ENCODE data around the gene TRIM9. TPM values are rescaled to one million over a fixed set of nuclear protein-coding genes. Genes with fewer than 3 reads are reported as not detected.

The TRIM9 gene
- polyA plus RNA-seq, 1 experiment = 0.06 TPM

GRCh38 chr14:51086044-51086443 is 8.9 kb downstream of the TRIM9 start:
- TF ChIP-seq, protein P1, sequence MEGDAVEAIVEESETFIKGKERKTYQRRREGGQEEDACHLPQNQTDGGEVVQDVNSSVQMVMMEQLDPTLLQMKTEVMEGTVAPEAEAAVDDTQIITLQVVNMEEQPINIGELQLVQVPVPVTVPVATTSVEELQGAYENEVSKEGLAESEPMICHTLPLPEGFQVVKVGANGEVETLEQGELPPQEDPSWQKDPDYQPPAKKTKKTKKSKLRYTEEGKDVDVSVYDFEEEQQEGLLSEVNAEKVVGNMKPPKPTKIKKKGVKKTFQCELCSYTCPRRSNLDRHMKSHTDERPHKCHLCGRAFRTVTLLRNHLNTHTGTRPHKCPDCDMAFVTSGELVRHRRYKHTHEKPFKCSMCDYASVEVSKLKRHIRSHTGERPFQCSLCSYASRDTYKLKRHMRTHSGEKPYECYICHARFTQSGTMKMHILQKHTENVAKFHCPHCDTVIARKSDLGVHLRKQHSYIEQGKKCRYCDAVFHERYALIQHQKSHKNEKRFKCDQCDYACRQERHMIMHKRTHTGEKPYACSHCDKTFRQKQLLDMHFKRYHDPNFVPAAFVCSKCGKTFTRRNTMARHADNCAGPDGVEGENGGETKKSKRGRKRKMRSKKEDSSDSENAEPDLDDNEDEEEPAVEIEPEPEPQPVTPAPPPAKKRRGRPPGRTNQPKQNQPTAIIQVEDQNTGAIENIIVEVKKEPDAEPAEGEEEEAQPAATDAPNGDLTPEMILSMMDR (IDR thresholded peaks at IDR 0.05; ENCODE audit: low read depth, low read length) = no peak
- H3K27ac ChIP-seq (ENCODE audit: low read depth, low read length) = no peak overlapping the region
- no peak overlapping the region for H3K4me3 ChIP-seq (ENCODE audit: low read depth, low read length)
- peaks cover 13% of the 10 kb centered on the region for H3K27me3 ChIP-seq (ENCODE audit: control insufficient read depth, insufficient read depth, low read length)
- POLR2A ChIA-PET = no interaction called here
- no peaks in the 10 kb centered on the region for H3K9me3 ChIP-seq (ENCODE audit: control insufficient read depth, insufficient read depth, low read length)
- CTCF ChIA-PET = no interaction called here
- no peak for DNase-seq (ENCODE audit: low read depth, low spot score)

DNA sequence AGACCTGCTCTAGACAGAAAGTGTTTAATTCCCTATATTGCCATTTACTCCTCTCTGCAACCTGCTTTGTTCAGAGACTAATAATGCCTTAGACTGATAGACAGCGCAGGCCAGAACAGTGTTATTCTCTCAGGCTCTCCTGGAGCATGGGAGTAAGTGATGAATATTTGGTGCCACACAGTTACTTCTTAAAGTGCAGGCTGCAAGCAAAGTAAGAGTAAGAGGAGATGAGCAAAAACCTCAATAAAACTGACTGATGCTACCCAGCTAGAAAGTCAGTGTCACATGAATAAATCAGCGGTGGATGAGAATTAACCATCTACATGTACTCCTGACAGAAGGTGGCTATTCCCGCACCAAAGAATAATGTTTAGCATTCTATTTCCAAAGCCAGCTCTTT is 9.9 kb downstream of the TRIM9 start:
- Histone ChIP-seq H3K27ac (ENCODE audit: low read depth, low read length) (no peak overlapping the region), H3K27me3 (ENCODE audit: control insufficient read depth, insufficient read depth, low read length) (peaks cover 10% of the 10 kb centered on the region), H3K4me3 (ENCODE audit: low read depth, low read length) (no peak overlapping the region), H3K9me3 (ENCODE audit: control insufficient read depth, insufficient read depth, low read length) (no peaks in the 10 kb centered on the region)
- POLR2A ChIA-PET = no interaction called here
- CTCF ChIA-PET = no interaction called here
- TF ChIP-seq, protein P1 (IDR thresholded peaks at IDR 0.05; ENCODE audit: low read depth, low read length) = no peak
- DNase-seq (ENCODE audit: low read depth, low spot score) = no peak

DNA sequence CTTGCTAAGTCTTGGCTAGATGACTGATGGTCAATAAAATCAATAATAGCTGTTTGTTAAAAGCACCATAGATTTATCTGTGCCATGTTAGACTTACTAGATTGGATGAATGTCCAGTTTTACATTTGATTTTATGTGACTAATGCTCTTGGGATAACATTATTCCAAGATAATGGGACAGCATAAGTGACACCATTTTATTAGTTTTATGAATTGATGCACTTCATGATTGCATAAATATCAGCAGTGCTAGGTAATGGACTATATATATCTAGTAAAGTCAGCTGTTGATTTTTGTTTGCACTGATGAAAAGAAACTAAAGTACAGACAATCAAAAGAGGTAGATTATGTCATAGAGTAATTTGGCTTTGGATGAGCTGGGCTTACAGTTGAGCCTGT is 10.4 kb downstream of the TRIM9 start:
- Histone ChIP-seq H3K9me3 (ENCODE audit: control insufficient read depth, insufficient read depth, low read length) (no peaks in the 10 kb centered on the region), H3K27me3 (ENCODE audit: control insufficient read depth, insufficient read depth, low read length) (peaks cover 10% of the 10 kb centered on the region), H3K4me3 (ENCODE audit: low read depth, low read length) (no peak overlapping the region), H3K27ac (ENCODE audit: low read depth, low read length) (no peak overlapping the region)
- TF ChIP-seq, protein P1 (IDR thresholded peaks at IDR 0.05; ENCODE audit: low read depth, low read length) = no peak
- POLR2A ChIA-PET = no interaction called here
- no peak for DNase-seq (ENCODE audit: low read depth, low spot score)
- CTCF ChIA-PET = no interaction called here

GRCh38 chr14:51082349-51082748 is 12.6 kb downstream of the TRIM9 start:
- H3K4me3 ChIP-seq (ENCODE audit: low read depth, low read length) = no peak overlapping the region
- no peak overlapping the region for H3K27ac ChIP-seq (ENCODE audit: low read depth, low read length)
- H3K9me3 ChIP-seq (ENCODE audit: control insufficient read depth, insufficient read depth, low read length) = no peaks in the 10 kb centered on the region
- CTCF ChIA-PET = no interaction called here
- POLR2A ChIA-PET = no interaction called here
- H3K27me3 ChIP-seq (ENCODE audit: control insufficient read depth, insufficient read depth, low read length) = peaks cover 9% of the 10 kb centered on the region
- TF ChIP-seq, protein P1 (IDR thresholded peaks at IDR 0.05; ENCODE audit: low read depth, low read length) = no peak
- DNase-seq (ENCODE audit: low read depth, low spot score) = no peak

GRCh38 chr14:51081712-51082111 is 13.2 kb downstream of the TRIM9 start:
- Histone ChIP-seq H3K9me3 (ENCODE audit: control insufficient read depth, insufficient read depth, low read length) (no peaks in the 10 kb centered on the region), H3K27me3 (ENCODE audit: control insufficient read depth, insufficient read depth, low read length) (peaks cover 12% of the 10 kb centered on the region), H3K4me3 (ENCODE audit: low read depth, low read length) (no peak overlapping the region), H3K27ac (ENCODE audit: low read depth, low read length) (no peak overlapping the region)
- ChIA-PET POLR2A (no interaction called here), CTCF (no interaction called here)
- TF ChIP-seq, protein P1 (IDR thresholded peaks at IDR 0.05; ENCODE audit: low read depth, low read length) = no peak
- no peak for DNase-seq (ENCODE audit: low read depth, low spot score)

Measured in AG04450 (cell line).